Left renal pelvis (tissue), 4 donors: ENCODE measurements around the gene ATP6V1E1. TPM values are rescaled to one million over a fixed set of nuclear protein-coding genes. Genes with fewer than 3 reads are reported as not detected.
"Not testable (repeated sequence)": the region's sequence is repeated elsewhere in the genome, so short reads cannot be mapped to it uniquely, and the experiment has no call there.

Experiments used
- DNase-seq, 4 donors: peaks; one replicate each; pipeline ENCODE4 v3.0.0-alpha.2; 2013; ENCODE audit warnings: low read depth in 4 of 4, low spot score in 3 of 4
- polyA plus RNA-seq, 4 donors: library from polyadenylated mRNA; unstranded; fragments of 120-200 nt; gene quantifications; one replicate each; pipeline ENCODE4 v1.2.1, GENCODE V29; 2013; ENCODE audit not compliant: insufficient read length in 4 of 4

Gene ATP6V1E1
- polyA plus RNA-seq, 4 donors, result 85.0 to 148 (median 130) TPM

DNA sequence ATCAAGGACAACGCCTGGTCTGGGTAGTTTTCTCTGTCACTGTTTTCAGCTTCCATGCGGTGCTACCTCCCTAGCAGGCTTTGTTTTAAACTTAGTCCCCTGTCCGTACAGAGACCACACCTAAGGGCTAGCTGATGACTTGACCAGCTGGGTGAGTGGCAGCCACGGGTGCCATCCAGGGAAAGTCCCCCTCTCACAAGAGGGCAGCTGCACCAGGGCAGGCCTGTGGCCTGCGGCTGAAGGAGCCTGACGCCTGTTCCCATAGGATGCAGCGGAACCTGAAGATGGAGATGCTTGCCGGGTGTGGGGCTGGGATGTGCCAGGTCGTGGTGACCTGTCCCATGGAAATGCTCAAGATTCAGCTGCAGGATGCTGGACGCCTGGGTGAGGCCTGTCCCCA, 45.4 kb downstream of the ATP6V1E1 start:
- no peak for DNase-seq

DNA sequence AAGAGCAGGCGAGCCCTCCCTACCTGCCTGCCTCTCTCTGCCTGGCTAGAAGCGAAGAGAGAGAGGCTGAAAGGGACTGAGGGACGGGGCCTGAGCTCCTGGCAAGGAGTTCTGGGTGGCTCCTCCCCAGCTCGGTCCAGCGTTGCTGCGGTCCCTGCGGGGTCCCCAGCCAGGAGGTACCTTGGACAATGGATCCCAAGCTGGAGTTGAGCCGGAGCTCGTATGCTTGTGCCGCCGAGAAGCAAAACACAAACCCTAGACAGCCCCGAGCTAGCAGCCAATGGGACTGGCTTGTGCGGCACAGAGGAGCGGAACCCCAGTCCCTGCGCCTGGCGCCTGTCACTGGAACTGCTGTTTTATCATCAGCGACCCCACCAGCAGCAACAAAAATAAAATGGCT, 46.9 kb downstream of the ATP6V1E1 start:
- no peak for DNase-seq

DNA sequence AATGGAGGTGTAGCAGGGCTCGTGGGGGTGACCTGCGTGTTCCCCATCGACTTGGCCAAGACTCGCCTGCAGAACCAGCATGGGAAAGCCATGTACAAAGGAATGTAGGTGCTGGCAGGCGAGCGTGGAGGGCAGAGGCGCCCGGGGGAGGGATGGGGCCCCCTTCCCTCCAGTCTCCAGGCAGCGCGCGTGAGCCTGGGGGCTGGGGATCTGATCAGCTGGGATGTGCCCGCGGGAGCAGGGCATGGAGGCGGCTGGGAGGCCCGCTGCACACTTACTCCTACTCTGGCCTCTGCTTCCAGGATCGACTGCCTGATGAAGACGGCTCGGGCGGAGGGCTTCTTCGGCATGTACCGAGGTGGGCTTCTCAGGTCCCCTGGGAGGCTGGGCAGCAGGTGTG, 47.5 kb downstream of the ATP6V1E1 start:
- no peak for DNase-seq

GRCh38 chr22:17580441-17581031, 48.0 kb downstream of the ATP6V1E1 start:
- no peak for DNase-seq

- no peak for DNase-seq
These were observed 49.0 kb downstream of the ATP6V1E1 start for GRCh38 chr22:17579535-17579981.

- no peak for DNase-seq
These were observed 50.3 kb downstream of the ATP6V1E1 start for GRCh38 chr22:17578136-17578754.

DNA sequence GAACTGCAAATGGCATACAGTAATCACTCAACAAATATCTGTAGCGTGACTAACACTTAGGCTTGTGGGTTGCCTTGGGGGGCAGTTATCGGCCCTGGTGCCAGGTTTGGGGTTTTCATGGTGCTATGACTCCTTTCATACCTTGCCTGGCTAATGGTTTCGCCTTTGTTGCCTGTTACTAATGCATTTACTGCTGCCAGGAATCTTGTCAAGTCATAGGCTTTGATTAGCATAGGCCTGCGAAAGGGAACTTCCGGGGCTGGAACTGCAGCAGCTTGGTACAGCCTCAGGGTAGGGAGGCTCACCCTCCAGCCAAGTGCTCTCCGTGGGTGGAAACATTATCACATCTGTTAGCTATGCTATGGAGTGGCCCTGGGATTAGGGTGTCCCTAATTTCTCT, 52.1 kb downstream of the ATP6V1E1 start:
- no peak for DNase-seq

DNA sequence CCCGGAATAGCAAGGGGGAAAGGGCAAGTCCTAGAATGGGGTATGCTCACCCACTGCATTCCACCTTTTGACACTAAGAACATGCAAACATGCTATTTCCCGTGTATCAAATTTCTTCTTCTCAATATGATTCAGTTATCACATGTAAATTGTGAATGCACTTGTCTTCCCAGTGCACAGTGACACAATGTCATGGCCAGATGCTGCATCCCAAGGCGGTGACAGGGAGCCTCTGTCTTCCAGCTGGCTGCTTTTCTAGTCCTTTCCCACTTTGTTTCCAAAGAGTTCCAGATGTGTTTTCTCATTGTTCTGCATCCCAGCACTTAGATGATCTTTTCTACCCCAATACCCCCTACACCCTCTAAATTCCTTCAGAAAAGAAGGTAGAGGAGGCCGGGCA, 52.9 kb downstream of the ATP6V1E1 start:
- DNase-seq, result no peak

GRCh38 chr22:17575151-17575550, 53.4 kb downstream of the ATP6V1E1 start:
- no peak for DNase-seq

- no peak for DNase-seq
These were observed 57.5 kb downstream of the ATP6V1E1 start for GRCh38 chr22:17570851-17571631.

- no peak for DNase-seq
These were observed 58.5 kb downstream of the ATP6V1E1 start for GRCh38 chr22:17569971-17570511.

- no peak for DNase-seq
These were observed 61.8 kb downstream of the ATP6V1E1 start for GRCh38 chr22:17566776-17567175.

- not testable (repeated sequence) for DNase-seq
These were observed 62.4 kb downstream of the ATP6V1E1 start for GRCh38 chr22:17566016-17566687.

DNA sequence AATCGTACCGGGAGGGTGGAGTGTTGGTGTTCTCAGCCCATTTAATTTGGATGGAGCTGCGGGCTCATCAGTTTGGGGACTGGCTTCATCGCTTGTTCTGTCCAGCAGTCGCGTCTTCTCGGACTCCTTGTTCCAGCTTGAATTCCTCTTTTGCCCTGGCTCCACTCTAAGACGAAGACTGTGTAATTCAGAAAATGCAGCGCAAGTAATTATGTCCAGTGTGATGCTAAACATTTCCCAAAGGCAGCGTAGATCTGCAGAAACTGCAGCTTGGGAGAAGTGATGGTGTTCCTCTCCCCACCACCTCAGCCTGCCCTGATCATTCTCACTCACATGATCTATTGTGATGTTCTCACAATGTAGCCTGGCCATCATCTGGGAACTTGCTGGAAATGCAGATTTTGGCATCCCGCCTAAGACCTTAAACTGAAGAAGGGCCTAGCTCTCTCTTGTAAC, 64.6 kb downstream of the ATP6V1E1 start:
- DNase-seq, result no peak

DNA sequence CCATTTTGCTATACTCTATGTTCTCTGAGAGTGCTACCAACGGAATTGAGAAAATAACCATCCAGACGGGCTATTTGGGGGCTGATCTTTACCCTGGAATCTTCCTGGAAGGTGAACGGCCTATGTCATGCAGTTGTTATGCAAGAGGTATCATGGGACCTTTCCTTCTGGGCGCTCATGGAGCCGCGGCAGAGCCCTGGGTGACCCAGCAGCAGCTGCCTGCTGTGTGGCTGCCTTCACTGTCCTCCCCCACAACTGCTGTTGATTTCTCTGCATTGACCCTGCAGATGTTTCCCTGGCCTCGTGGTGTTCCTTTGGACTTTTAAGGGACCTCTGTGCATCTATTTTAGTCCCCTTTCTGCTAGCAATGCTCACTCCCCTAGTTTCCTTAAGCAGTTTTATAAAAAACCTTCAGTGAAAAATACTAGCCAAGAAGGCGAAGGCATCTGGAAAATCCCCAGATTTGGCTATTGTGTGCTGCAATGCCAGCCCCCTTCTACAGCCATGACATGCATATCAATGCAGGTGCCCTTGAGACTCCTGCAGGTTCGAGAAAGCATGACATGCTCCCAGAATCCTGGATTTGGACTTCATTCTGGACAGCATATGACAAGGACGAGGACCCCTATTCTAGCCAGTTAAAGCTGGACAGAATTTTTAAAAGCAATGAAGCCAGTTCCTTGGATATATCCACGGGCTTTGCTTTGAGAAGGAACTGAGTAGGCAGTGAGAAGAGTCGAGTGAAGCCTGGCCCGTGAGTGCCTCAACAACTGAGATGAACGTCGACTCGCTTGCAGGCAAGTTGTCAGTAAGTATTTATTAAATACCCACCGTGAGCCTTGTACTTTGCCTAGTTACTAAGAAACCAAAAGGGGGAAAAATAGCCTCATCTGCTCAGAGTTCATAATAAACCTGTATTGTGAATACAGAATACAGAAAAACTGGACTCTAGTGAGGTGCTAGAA, 65.4 kb downstream of the ATP6V1E1 start, which contains the start of gene SLC25A18:
TSS of gene SLC25A18 (plus strand) at position 593 of the 965 bp plus-strand sequence. CDS start 16,447 bp downstream, outside the sequence.
- no peak for DNase-seq

GRCh38 chr22:17559188-17559587, 69.4 kb downstream of the ATP6V1E1 start:
- DNase-seq, result no peak

GRCh38 chr22:17554814-17555213, 73.7 kb downstream of the ATP6V1E1 start:
- DNase-seq, result no peak

DNA sequence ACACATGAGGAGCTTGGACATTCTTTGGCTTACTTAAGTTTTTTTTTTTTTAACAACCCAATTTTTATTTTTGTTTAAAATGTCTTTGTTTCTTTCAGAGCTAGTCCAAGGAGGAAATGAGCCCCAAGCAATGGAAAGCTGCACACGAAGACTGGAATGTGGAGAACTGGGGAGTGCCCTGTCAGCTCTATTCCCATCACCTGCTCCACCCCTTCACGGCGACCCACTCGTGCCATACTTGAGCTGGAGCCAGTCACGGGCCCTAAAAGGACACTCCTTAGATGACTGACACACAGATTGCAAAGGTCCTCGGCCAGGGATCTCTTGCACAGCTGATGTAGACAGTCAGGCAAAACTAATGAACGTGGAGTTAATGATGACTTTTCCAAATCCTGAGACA, 75.8 kb downstream of the ATP6V1E1 start:
- DNase-seq, result no peak

- no peak for DNase-seq
These were observed 78.9 kb downstream of the ATP6V1E1 start for GRCh38 chr22:17549655-17550054.

DNA sequence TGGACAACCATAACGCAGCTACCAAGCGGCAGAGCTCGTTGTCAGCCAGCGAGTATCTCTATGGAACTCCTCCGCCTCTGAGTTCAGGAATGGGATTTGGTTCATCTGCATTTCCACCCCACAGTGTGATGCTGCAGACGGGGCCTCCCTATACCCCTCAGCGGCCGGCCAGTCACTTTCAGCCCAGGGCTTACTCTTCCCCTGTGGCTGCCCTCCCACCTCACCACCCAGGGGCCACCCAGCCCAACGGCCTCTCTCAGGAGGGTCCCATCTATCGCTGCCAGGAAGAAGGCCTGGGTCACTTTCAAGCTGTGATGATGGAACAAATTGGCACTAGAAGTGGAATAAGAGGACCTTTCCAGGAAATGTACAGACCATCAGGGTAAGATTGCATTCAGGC, 79.4 kb downstream of the ATP6V1E1 start:
- no peak for DNase-seq
